Keratinocyte (primary cell): Measurements from ENCODE around the gene ACSM2B.
"Not testable (repeated sequence)": the region's sequence is repeated elsewhere in the genome, so short reads cannot be mapped to it uniquely, and the experiment has no call there.

Experiments used
- CTCF ChIP-seq, 3 experiments: IDR thresholded peaks in 1 of 3; conservative IDR thresholded peaks in 1 of 3; optimal IDR thresholded peaks in 1 of 3; 2 replicates in 2 of 3; 3 replicates in 1 of 3; pipeline versions ENCODE3 to v1.5.1; 2011; ENCODE audit warnings: low read length in 3 of 3, mild to moderate bottlenecking in 3 of 3, moderate library complexity in 2 of 3, control low read depth in 1 of 3, inconsistent platforms in 1 of 3; ENCODE audit not compliant: insufficient read depth in 2 of 3; ENCODE audit errors: extremely low read depth in 1 of 3
- EZH2 ChIP-seq: IDR thresholded peaks from one replicate; pipeline ENCODE4 v1.6.1; 2012; ENCODE audit warnings: inconsistent platforms, mild to moderate bottlenecking, low read length, moderate library complexity

- not testable (repeated sequence) for TF ChIP-seq EZH2; CTCF (optimal IDR thresholded peaks at IDR 0.05 in 1 of 3, IDR thresholded peaks at IDR 0.05 in 1 of 3, conservative IDR thresholded peaks at IDR 0.05 in 1 of 3; ENCODE audit: extremely low read depth in 1 of 3, insufficient read depth in 2 of 3, low read length in 3 of 3)
Measured at GRCh38 chr16:20531795-20532194, 44.4 kb downstream of the ACSM2B start.
